OCI-LY7 (cell line): ENCODE results near the gene RXRB.

Experiments
- EZH2phosphoT487 ChIP-seq: fragments of 200-600 bp; sonication (generic); IDR thresholded peaks from 2 replicates; pipeline ENCODE4 v1.6.1; 2018; ENCODE audit warnings: low read depth, borderline replicate concordance, mild to moderate bottlenecking, mixed run types, antibody characterized with exemption, low read length, moderate library complexity, mixed read lengths
- TF ChIP-seq, protein P1 (sequence below): fragments of 200-600 bp; sonication (generic); conservative IDR thresholded peaks from 2 replicates; pipeline ENCODE4 v1.5.1; 2014; ENCODE audit warnings: mild to moderate bottlenecking, antibody characterized with exemption, low read length, moderate library complexity, mixed read lengths

DNA sequence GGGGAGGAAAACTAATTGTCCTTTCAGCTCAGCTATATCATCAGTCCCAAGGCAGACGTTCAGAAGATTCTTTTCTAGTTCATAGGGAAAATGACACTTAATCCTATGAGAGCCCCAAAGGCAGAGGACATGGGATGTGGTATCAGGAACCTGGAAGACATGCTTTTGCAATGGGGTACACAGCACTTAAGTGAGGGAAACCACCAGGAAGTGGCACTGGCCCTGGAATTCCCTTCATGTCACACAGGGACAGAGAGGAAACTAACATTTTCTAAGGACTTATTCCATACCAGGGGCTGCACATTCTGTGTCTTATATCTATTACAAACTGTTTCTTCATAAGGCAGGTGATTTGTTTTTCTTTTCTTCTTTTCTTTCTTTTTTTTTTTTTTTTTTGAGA is 43.0 kb upstream of the RXRB start:
- TF ChIP-seq, protein P1, sequence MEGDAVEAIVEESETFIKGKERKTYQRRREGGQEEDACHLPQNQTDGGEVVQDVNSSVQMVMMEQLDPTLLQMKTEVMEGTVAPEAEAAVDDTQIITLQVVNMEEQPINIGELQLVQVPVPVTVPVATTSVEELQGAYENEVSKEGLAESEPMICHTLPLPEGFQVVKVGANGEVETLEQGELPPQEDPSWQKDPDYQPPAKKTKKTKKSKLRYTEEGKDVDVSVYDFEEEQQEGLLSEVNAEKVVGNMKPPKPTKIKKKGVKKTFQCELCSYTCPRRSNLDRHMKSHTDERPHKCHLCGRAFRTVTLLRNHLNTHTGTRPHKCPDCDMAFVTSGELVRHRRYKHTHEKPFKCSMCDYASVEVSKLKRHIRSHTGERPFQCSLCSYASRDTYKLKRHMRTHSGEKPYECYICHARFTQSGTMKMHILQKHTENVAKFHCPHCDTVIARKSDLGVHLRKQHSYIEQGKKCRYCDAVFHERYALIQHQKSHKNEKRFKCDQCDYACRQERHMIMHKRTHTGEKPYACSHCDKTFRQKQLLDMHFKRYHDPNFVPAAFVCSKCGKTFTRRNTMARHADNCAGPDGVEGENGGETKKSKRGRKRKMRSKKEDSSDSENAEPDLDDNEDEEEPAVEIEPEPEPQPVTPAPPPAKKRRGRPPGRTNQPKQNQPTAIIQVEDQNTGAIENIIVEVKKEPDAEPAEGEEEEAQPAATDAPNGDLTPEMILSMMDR: no peak
- TF ChIP-seq EZH2phosphoT487: no peak
